Middle frontal gyrus (tissue), 1 donor: Measurements from ENCODE around the gene MEPE.
A peak's percentile ranks its signal among the peaks of the same experiment; 100 is the strongest.

Experiments
- DNase-seq: peaks from one replicate; pipeline ENCODE4 v3.0.0-alpha.2; 2015; ENCODE audit warnings: low spot score; ENCODE audit errors: extremely low spot score

The MEPE gene

DNA sequence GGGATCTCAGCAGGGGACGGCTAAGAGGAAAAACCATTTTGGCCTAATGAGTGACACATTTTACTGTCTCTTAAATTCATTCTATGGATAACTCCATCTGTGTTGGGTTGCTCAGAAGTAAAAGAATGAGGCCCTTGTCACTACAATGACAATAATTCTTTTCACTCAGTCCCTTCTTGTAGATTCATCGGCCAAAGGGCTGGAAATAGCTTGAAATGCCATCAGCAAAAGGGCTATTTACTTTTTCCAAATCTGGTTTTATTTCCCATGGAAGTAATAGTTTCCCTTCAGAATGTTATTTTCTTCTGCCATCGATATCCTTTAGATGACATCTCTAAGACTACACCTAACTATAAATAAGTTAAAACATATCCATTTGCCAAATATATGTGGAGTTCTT is 7.4 kb downstream of the MEPE start:
- no peak for DNase-seq

- DNase-seq: peak; percentile 71
Observed at GRCh38 chr4:87843936-87844335, 11.2 kb downstream of the MEPE start.

GRCh38 chr4:87844452-87844851 is 11.7 kb downstream of the MEPE start:
- DNase-seq: no peak

- no peak for DNase-seq
Observed at GRCh38 chr4:87846226-87846625, 13.5 kb downstream of the MEPE start.

DNA sequence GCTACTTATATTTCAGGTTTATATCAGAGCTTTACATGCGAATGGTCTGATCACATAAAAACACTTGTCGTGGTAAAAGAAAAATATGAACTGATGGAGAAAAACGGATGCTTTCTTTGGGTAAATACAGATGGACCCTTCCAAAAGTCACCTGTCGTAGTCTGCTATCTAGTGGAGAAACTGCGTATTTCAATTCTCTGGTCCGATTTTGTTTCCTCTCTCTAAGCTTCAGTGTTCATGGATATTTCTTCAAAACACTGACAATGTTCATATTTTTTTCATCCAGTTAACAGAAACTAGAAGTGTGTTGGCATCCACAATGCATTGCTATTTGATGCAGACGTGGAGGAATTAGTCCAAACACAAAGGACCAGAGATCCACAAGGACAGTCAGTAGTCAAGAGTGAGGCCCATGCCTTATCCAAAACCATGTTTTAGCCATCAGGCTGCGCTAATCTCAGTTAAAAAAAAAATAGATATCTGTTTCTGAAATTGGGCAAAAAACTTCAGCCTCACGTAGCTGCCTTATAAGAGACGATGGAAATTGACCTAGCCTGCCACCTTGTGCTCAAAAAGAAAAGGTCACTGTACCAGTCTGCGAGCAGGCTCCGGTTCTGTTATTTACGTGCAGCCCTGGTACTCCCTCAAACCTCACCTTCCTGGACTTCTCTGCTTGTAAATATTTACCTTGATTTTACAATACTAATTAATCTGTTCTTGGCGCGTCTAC is 16.0 kb downstream of the MEPE start:
- peak; percentile 50 for DNase-seq

DNA sequence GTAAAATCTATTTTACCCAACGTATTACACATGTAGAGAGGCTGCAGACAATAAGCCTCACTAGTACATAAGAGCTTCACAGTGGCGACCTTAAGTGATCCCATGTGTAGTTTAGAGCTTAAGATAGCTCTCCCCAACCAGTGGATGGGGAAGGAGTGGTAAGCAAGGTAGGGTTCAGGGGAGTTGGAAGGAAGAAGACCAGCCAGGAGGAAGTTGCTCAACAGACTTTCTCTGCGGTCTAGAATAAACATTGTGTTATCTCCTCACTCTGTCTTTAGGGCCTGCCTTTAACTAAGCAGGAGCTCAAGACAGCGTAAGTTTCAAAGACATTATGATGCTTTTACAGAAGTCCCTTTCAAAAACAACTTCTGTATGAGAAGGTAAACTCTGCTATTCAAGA is 16.8 kb downstream of the MEPE start:
- no peak for DNase-seq

- no peak for DNase-seq
Observed at GRCh38 chr4:87851332-87851731, 18.6 kb downstream of the MEPE start.

- no peak for DNase-seq
Observed at GRCh38 chr4:87851953-87852352, 19.2 kb downstream of the MEPE start.

GRCh38 chr4:87853108-87853507 is 20.3 kb downstream of the MEPE start:
- DNase-seq: peak; percentile 55

- DNase-seq: no peak
Observed at GRCh38 chr4:87853891-87854290, 21.1 kb downstream of the MEPE start.

GRCh38 chr4:87855559-87855958 is 22.8 kb downstream of the MEPE start:
- DNase-seq: no peak

- DNase-seq: no peak
Observed at GRCh38 chr4:87856816-87857215, 24.0 kb downstream of the MEPE start.

GRCh38 chr4:87857789-87858188 is 25.0 kb downstream of the MEPE start:
- no peak for DNase-seq

DNA sequence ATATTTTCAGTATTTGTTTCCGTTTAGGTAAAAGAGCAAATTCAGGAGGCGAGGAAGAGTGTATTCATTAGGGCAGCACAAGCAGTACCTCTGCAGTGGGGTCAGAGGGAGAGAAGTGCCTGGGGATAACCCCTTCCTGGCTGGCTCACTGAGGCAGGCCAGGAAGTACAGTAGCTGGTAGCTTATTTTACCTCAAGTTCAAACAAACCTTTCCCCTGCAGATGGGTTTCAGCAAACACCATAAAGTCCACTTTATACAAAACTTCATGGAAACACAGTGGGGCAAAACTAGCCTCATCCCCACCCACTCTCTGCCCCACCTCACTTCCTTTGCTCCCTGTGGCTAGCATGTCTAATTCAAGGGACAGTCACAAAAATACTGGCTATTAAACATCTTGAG is 29.5 kb downstream of the MEPE start:
- no peak for DNase-seq

DNA sequence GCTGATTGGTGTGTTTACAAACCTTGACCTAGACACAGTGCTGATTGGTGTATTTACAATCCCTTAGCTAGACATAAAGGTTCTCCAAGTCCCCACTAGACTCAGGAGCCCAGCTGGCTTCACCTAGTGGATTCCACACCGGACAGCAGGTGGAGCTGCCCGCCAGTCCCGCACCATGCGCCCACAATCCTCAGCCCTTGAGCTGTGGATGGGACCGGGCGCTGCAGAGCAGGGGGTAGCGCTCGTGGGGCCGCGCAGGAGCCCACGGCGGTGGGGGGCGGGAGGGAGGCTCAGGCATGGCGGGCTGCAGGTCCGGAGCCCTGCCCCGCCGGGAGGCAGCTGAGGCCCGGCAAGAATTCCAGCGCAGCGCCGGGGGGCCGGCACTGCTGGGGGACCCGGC is 30.7 kb downstream of the MEPE start:
- no peak for DNase-seq

- no peak for DNase-seq
Observed at GRCh38 chr4:87864321-87864720, 31.6 kb downstream of the MEPE start.

GRCh38 chr4:87865288-87865687 is 32.5 kb downstream of the MEPE start:
- DNase-seq: no peak

- no peak for DNase-seq
Observed at GRCh38 chr4:87865960-87866598, 33.3 kb downstream of the MEPE start.

GRCh38 chr4:87868522-87868921 is 35.8 kb downstream of the MEPE start:
- no peak for DNase-seq

DNA sequence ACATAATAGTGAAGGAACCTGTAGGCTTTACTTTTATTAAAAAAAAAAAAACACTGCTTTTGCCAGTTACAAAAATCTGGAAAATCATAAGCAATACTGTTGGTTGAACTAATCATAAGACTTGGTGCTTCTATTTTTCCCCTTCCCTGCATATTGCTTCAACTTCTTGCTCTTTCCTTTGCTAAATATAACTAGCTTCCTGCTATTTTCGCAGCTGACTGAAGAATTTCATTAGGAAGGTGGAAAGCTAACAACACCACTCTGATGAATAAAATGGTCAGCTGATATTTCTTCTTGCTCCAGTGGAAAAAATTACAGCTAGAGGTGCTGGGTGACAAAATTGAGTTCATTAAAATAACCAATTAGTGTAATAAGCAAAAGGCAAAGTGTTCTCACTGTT is 39.3 kb downstream of the MEPE start:
- no peak for DNase-seq

DNA sequence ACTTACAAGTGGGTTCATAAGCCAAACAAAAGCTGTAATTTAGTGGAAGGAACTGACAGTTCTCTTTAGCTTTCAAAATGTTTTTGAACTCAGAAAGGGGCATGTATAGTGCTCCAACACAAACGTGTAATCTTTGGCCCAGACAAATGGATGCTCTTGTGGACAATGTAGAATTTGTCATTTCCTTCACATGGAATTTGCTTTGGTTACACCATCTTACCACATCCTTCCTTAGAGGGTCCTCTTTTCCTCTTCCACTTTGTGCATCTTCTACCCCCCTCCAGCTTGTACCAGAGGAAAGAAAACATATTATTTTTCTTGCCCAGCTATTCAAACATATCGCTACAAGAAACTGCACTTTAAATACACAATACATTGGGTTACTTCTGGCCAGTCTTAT is 42.4 kb downstream of the MEPE start:
- no peak for DNase-seq

GRCh38 chr4:87880106-87880505 is 47.3 kb downstream of the MEPE start:
- no peak for DNase-seq

DNA sequence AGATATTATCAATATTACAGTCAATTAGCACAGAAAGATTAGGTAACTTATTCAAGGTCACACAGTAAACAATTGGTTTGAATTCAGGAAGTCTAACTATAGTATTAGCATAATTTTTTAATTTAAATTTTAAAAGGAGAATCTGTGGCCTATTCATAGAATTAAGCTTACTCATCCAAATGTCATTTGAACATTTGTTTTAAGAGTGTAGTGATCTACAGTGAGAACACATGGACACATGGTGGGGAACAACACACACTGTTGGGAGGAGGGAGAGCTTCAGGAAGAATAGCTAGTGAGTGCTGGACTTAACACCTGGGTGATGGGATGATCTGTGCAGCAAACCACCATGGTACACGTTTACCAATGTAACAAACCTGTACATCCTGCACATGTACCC is 48.3 kb downstream of the MEPE start:
- DNase-seq: no peak
